Mesendoderm (in vitro differentiated cells): ENCODE results near the gene FBXL17.

Experiments used
- DNase-seq: peaks from one replicate; pipeline ENCODE4 v3.0.0; 2013
- H2AK5ac ChIP-seq: 2 replicates; pipeline ENCODE4 v1.6.1; 2013; ENCODE audit warnings: low read length, inconsistent platforms
- H2BK120ac ChIP-seq: 2 replicates; pipeline ENCODE4 v1.6.1; 2013; ENCODE audit warnings: low read depth, mild to moderate bottlenecking, low read length, moderate library complexity, mixed read lengths
- H2BK15ac ChIP-seq: replicated peaks from 2 replicates; pipeline ENCODE4 v1.6.1; 2013; ENCODE audit warnings: low read depth, mild to moderate bottlenecking, moderate library complexity
- H2BK5ac ChIP-seq: 2 replicates; pipeline ENCODE4 v1.6.1; 2013; ENCODE audit warnings: low read length, inconsistent platforms
- H3K18ac ChIP-seq: 2 replicates; pipeline ENCODE4 v1.6.1; 2013; ENCODE audit warnings: mild to moderate bottlenecking, low read length, mixed read lengths
- H3K23ac ChIP-seq: one replicate; pipeline ENCODE4 v1.6.1; 2013; ENCODE audit warnings: low read length
- H3K27ac ChIP-seq: 2 replicates; pipeline ENCODE4 v1.5.1; 2013; ENCODE audit warnings: low read depth, mild to moderate bottlenecking, inconsistent platforms, low read length, moderate library complexity
- H3K27me3 ChIP-seq: 2 replicates; pipeline ENCODE4 v1.6.1; 2013; ENCODE audit warnings: low read length, control low read depth, mild to moderate bottlenecking, inconsistent platforms; ENCODE audit not compliant: insufficient read depth, poor library complexity
- H3K36me3 ChIP-seq: 2 replicates; pipeline ENCODE4 v1.6.1; 2013; ENCODE audit warnings: low read length, inconsistent platforms; ENCODE audit not compliant: control insufficient read depth, insufficient read depth
- H3K4ac ChIP-seq: one replicate; pipeline ENCODE4 v1.6.1; 2013; ENCODE audit warnings: low read depth, mild to moderate bottlenecking, low read length, moderate library complexity
- H3K4me1 ChIP-seq: 2 replicates; pipeline ENCODE4 v1.6.1; 2013; ENCODE audit warnings: low read depth, low read length, inconsistent platforms; ENCODE audit not compliant: control insufficient read depth
- H3K4me2 ChIP-seq: 2 replicates; pipeline ENCODE4 v1.6.1; 2013; ENCODE audit warnings: low read length
- H3K4me3 ChIP-seq: 2 replicates; pipeline ENCODE4 v1.5.1; 2013; ENCODE audit warnings: mild to moderate bottlenecking, low read length
- H3K56ac ChIP-seq: one replicate; pipeline ENCODE4 v1.6.1; 2013; ENCODE audit warnings: low read length
- H3K79me1 ChIP-seq: 2 replicates; pipeline ENCODE4 v1.6.1; 2013; ENCODE audit warnings: low read length, inconsistent platforms
- H3K79me2 ChIP-seq: 2 replicates; pipeline ENCODE4 v1.6.1; 2013; ENCODE audit warnings: mild to moderate bottlenecking, low read length; ENCODE audit not compliant: control insufficient read depth, insufficient read depth
- H3K9ac ChIP-seq: 2 replicates; pipeline ENCODE4 v1.6.1; 2013; ENCODE audit warnings: low read length, inconsistent platforms
- H4K5ac ChIP-seq: one replicate; pipeline ENCODE4 v1.6.1; 2013; ENCODE audit warnings: low read length
- H4K8ac ChIP-seq: one replicate; pipeline ENCODE4 v1.6.1; 2013; ENCODE audit warnings: low read depth, mild to moderate bottlenecking, control low read depth, low read length, moderate library complexity
- WGBS: extraction: QIAGEN DNeasy Blood & Tissue Kit; methylation state at CpG from one replicate; pipeline ENCODE4 v1.1.7; 2013; ENCODE audit warnings: low lambda C conversion rate, missing lambda C conversion rate; ENCODE audit not compliant: insufficient coverage; ENCODE audit errors: extremely low coverage; 5-methylcytosine and 5-hydroxymethylcytosine counted together

The FBXL17 gene

DNA sequence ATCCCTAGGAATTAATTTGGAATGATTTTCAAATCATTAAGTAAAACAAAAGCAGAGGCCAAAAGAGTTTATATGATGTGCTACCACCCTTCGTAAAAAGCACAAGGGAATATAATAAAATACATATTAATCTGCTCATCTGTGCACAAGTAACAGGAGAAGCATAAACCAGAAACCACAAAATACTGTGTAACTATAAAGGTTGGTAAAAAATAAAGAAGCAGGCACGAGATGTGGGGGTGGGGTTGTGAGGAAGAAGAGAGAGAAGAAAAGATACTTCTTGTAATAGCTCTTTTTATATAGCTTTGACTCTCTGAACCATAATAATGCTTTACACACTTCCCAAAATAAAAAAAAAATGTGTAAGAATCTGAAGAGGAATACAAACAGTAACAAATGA is 496.3 kb downstream of the FBXL17 start:
- Histone ChIP-seq H2AK5ac (no peak overlapping the region), H2BK5ac (no peak overlapping the region), H3K56ac (no peak overlapping the region), H3K4me3 (no peak overlapping the region), H3K18ac (no peak overlapping the region), H3K4me2 (no peak overlapping the region), H3K27me3 (no peaks in the 10 kb centered on the region), H2BK120ac (no peak overlapping the region), H3K79me2 (no peaks in the 10 kb centered on the region), H4K8ac (no peak overlapping the region), H3K23ac (no peak overlapping the region), H3K79me1 (no peaks in the 10 kb centered on the region), H3K4me1 (no peaks in the 10 kb centered on the region), H2BK15ac (no peak overlapping the region), H3K9ac (no peak overlapping the region), H3K4ac (no peak overlapping the region), H3K36me3 (no peaks in the 10 kb centered on the region), H3K27ac (no peak overlapping the region), H4K5ac (no peak overlapping the region)
- DNase-seq, result no peak
- no CpG with 5 or more reads among the region's 2 CpGs for WGBS

DNA sequence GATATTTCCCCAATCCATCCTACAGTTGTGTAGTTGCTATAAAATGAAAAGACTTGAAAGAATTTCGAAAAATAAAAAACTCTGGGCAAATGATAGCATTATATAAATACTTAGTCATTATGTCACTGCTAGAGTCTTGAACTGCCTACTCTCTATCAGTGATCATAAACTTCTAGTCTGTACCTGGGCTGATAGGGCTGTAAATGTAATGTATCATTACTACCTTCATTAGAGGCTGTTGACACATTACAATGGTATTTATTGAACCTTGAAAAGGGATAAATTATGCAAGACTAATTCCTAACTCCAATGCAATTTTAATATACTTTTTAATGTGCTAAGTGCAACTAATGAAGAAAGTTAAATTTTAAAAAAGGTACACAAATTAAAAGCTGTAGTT is 497.0 kb downstream of the FBXL17 start:
- H3K27me3 ChIP-seq, result no peaks in the 10 kb centered on the region
- DNase-seq, result no peak
- no peak overlapping the region for H4K5ac ChIP-seq
- no peak overlapping the region for H2BK120ac ChIP-seq
- H3K4me2 ChIP-seq, result no peak overlapping the region
- H3K4ac ChIP-seq, result no peak overlapping the region
- H3K79me1 ChIP-seq, result no peaks in the 10 kb centered on the region
- no peak overlapping the region for H3K27ac ChIP-seq
- H3K18ac ChIP-seq, result no peak overlapping the region
- H2BK15ac ChIP-seq, result no peak overlapping the region
- no peak overlapping the region for H2BK5ac ChIP-seq
- no peak overlapping the region for H3K23ac ChIP-seq
- H3K4me1 ChIP-seq, result no peaks in the 10 kb centered on the region
- no CpG with 5 or more reads among the region's 1 CpG for WGBS
- no peak overlapping the region for H3K4me3 ChIP-seq
- no peaks in the 10 kb centered on the region for H3K79me2 ChIP-seq
- no peak overlapping the region for H2AK5ac ChIP-seq
- no peak overlapping the region for H3K56ac ChIP-seq
- H3K36me3 ChIP-seq, result no peaks in the 10 kb centered on the region
- H3K9ac ChIP-seq, result no peak overlapping the region
- H4K8ac ChIP-seq, result no peak overlapping the region

DNA sequence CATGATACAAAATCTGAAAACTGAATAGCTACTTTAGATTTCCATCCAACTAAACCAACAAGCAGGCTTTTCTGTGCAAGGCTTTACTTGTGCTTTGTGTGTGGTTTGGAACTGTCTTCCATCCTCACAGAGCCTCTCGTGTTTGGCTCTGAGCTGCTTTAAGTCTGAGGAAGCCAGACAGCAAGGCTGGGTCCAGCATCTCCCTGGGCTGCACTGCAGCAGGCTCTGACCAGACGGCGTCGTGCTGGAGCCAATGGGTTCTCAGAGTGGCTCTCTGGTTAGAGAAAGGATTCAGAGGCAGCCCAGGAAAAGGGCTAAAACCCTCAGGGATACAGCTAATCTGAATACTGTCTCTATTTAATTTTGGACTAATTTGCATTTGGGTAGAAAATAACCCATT is 503.2 kb downstream of the FBXL17 start:
- no peak overlapping the region for H4K8ac ChIP-seq
- H2BK120ac ChIP-seq, result no peak overlapping the region
- no peak overlapping the region for H2AK5ac ChIP-seq
- H3K18ac ChIP-seq, result no peak overlapping the region
- H4K5ac ChIP-seq, result no peak overlapping the region
- no peak overlapping the region for H3K4me3 ChIP-seq
- H3K79me2 ChIP-seq, result no peaks in the 10 kb centered on the region
- no peak for DNase-seq
- H3K56ac ChIP-seq, result no peak overlapping the region
- no peak overlapping the region for H3K4ac ChIP-seq
- H3K4me2 ChIP-seq, result no peak overlapping the region
- no peaks in the 10 kb centered on the region for H3K4me1 ChIP-seq
- H3K36me3 ChIP-seq, result no peaks in the 10 kb centered on the region
- WGBS, result no CpG with 5 or more reads among the region's 4 CpGs
- no peaks in the 10 kb centered on the region for H3K79me1 ChIP-seq
- no peaks in the 10 kb centered on the region for H3K27me3 ChIP-seq
- H3K23ac ChIP-seq, result no peak overlapping the region
- H3K9ac ChIP-seq, result no peak overlapping the region
- H2BK15ac ChIP-seq, result no peak overlapping the region
- no peak overlapping the region for H3K27ac ChIP-seq
- H2BK5ac ChIP-seq, result no peak overlapping the region

DNA sequence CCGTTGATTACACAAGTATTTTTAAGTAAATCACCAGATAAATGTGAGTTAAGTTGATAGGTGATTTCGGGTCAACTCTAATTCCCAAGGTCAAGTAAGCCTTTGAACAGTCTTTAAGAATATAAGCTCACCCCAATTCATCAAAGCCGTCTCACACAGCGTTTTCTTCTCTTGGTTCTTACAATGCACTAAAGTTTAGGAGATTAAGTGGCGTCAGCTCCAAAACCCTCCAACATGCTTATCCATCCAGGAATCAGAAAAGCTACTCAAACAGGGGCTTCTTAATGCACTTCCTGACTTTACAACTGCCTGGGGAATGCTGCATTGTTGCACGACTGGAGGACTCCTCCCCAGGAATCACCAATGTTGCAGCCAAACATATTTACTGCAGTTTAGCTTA is 505.0 kb downstream of the FBXL17 start:
- H3K27ac ChIP-seq, result no peak overlapping the region

DNA sequence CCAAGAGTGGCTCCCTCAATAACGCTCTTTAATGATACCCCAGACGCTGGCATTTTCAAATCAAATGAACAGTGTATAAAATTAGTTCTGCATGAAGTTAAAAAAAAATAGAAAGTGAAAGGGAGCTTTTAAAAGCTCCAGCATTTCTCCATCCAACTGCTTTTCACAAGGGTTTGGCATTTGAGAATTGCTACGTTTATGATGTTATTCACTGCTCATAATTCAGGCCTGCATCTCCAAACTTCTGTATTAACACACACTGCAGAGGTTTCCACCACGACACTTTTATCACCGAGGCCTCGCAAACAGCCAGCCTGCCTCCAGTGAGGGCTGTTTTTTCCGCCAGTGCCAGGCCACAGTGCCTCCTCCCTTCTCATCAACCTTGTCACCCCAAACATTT is 505.6 kb downstream of the FBXL17 start:
- Histone ChIP-seq H3K27me3 (no peaks in the 10 kb centered on the region), H4K5ac (no peak overlapping the region), H2BK15ac (no peak overlapping the region), H3K4me1 (no peaks in the 10 kb centered on the region), H3K4me2 (no peak overlapping the region), H3K79me1 (no peaks in the 10 kb centered on the region), H2AK5ac (no peak overlapping the region), H3K23ac (no peak overlapping the region), H3K27ac (peak overlapping the region; percentile 19), H3K36me3 (no peaks in the 10 kb centered on the region), H3K18ac (no peak overlapping the region), H3K4me3 (no peak overlapping the region), H3K79me2 (no peaks in the 10 kb centered on the region), H2BK120ac (no peak overlapping the region), H2BK5ac (no peak overlapping the region), H4K8ac (no peak overlapping the region), H3K9ac (no peak overlapping the region), H3K4ac (no peak overlapping the region), H3K56ac (no peak overlapping the region)
- WGBS, result no CpG with 5 or more reads among the region's 7 CpGs
- no peak for DNase-seq

More for the DNA sequence above, 505.0 kb downstream of the FBXL17 start:
- Histone ChIP-seq H3K4me3 (no peak overlapping the region), H3K79me1 (no peaks in the 10 kb centered on the region), H3K79me2 (no peaks in the 10 kb centered on the region), H3K4me2 (no peak overlapping the region), H3K4me1 (no peaks in the 10 kb centered on the region), H3K9ac (no peak overlapping the region), H3K23ac (no peak overlapping the region), H4K8ac (no peak overlapping the region), H4K5ac (no peak overlapping the region), H2AK5ac (no peak overlapping the region), H2BK5ac (no peak overlapping the region), H3K4ac (no peak overlapping the region), H2BK120ac (no peak overlapping the region), H3K56ac (no peak overlapping the region), H3K36me3 (no peaks in the 10 kb centered on the region), H3K18ac (no peak overlapping the region), H3K27me3 (no peaks in the 10 kb centered on the region), H2BK15ac (no peak overlapping the region)
- DNase-seq, result peak; percentile 39
- WGBS, result no CpG with 5 or more reads among the region's 6 CpGs

DNA sequence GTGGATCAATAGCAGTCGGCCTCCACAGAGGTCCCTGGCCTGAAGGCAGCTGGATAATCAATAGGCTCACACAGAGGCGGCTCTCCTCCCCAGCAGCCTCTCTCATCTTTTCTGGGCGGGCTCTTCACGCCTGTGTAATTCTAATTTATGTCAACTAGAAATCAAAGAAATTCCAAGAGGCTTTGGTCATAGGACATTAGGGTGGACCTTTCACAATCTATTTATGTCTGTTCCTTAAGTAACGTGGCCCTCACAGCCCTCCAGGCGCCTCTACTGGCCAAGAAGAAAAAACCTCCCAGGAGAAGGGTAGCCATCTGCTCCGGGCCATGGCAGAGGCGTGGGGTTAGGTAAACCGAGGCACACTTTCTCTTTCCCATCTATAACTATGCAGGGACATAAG is 506.1 kb downstream of the FBXL17 start:
- H2AK5ac ChIP-seq, result no peak overlapping the region
- H3K27me3 ChIP-seq, result no peaks in the 10 kb centered on the region
- H3K79me2 ChIP-seq, result no peaks in the 10 kb centered on the region
- H3K18ac ChIP-seq, result no peak overlapping the region
- no peak overlapping the region for H4K5ac ChIP-seq
- no peak overlapping the region for H3K9ac ChIP-seq
- H3K4ac ChIP-seq, result no peak overlapping the region
- H3K79me1 ChIP-seq, result no peaks in the 10 kb centered on the region
- H3K4me2 ChIP-seq, result no peak overlapping the region
- H2BK120ac ChIP-seq, result no peak overlapping the region
- H3K23ac ChIP-seq, result no peak overlapping the region
- H3K4me1 ChIP-seq, result no peaks in the 10 kb centered on the region
- no peak overlapping the region for H3K4me3 ChIP-seq
- whole genome bisulfite sequencing, result no CpG with 5 or more reads among the region's 9 CpGs
- no peak overlapping the region for H4K8ac ChIP-seq
- H3K27ac ChIP-seq, result no peak overlapping the region
- H2BK5ac ChIP-seq, result no peak overlapping the region
- DNase-seq, result peak; percentile 71
- no peaks in the 10 kb centered on the region for H3K36me3 ChIP-seq
- H2BK15ac ChIP-seq, result no peak overlapping the region
- H3K56ac ChIP-seq, result no peak overlapping the region
